ENCODE measurements around the gene ZSWIM8.
"Not testable (repeated sequence)": the region's sequence is repeated elsewhere in the genome, so short reads cannot be mapped to it uniquely, and the experiment has no call there.

Gene ZSWIM8

DNA sequence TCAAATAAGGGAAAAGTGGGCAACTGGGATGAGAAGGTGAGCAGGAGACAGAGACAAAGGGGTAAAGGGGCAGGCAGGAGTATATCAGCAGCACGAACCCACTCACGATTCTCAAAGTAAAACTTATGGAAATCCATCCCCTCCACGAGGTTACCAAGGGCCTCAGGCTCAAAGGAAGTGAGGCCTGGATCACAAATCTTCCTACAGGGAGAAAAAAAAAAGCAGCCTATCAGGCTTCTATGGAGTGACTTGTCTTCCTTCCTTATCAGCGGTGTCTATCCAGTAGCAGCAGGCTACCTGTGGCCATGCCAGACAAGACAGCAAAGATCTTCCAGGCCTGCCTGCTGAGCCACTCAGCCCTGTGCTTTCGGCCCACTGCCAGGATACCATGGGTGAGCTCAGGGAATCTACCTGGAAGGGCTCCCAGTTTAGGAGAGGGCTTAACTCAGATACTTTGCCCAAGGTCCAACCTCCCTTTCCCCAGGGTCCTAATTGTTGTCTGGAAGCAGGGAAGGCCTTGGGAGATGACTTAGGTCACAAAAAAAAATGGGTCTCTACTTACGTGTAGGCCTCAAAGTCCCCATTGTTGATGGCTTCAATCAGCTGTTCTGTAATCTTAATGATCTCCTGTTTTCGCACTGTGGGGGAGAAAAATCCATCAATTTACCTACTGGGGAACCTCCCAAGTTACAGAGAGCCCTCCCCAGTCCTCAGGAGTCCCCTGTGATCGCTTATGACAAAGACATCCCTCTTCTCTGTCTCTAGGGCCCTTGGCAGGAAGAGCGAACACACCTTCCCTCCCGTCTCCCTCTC, 31.7 kb downstream of the ZSWIM8 start:
- DNase-seq, result no peak

DNA sequence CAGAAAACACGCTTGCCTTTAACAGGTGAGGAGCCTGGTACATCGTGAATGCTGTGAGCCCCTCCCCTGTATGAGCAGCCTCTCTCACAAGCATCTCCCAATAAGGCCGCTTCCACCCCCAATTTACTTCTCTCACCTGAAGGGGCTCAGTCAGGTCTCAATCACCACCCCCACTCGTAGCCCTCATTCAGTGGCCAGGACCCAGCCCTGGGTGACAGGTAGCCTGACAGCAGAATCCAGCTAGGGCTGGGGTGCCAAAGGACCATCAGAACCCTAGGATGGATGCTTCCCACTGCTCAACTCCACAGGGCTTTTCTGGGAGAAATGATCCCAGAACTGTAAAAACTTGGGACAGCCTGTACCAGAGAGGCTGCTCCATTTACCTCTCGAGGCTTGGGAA, 32.4 kb downstream of the ZSWIM8 start:
- DNase-seq, result no peak

- no peak for DNase-seq
Measured at GRCh38 chr10:73818402-73818801, 33.0 kb downstream of the ZSWIM8 start.

DNA sequence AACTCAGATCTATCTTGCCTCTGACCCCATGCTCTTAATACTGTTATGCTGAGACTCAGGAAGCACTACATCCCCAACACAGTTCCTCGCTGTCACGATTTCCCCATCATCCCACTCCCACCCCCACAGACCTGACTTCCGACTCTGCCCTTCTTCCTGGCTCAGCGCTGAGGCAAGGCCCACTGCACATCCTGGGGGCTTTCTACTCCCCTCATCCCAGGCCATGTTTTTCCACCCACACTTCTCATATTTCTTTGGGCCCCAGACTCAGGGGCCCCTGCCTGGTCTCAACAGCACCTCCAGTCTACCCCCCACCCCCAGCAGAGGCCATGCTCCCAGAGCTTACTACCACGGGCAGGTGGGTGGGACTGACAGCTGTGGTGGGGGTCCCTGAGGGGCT, 33.7 kb downstream of the ZSWIM8 start:
- no peak for DNase-seq

GRCh38 chr10:73819513-73820093, 34.2 kb downstream of the ZSWIM8 start:
- DNase-seq, result no peak

DNA sequence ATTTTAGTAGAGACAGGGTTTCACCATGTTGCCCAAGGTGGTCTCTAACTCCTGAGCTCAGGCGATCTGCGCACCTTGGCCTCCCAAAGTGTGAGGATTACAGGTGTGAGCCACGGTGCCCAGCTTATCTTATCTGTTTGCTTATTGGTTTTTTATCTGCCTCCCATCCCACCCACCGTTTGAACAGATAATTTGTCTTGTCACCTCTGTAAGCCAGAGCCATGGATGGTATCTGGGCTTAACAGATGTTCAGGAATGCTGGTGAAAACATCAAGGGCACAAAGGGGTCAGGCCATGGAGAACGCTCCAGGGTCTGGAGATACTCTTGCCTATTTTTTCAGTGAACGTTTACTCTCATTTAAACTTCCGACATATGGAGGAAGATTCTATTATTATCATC, 38.0 kb downstream of the ZSWIM8 start:
- DNase-seq, result no peak

DNA sequence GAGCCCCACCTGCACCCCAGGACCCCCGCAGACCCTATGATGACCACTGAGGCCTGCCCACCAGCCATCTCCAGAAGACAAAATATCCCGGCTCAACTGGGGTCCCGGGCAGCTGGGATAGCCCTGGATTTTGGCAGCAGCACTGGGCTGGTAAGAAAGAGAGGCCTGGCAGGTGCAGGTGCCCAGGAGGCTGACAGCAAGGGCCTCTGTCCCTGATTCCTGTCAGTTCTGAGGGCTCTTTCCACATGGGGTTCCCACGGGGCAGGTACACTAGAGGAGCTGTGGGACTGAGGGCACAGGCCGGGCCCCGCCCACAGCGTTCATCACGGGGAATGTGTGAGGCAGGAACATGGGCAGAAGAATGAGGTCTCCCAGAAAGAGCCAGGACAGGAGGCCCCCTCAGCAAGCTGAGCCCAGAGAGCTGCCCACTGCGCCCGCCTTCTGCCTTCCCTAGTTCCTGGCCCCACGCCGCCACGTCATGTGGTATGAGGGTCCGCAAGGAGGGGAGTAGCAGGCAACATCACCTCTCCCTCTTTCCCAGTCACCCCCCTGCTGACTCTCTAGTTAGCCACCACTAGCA, 38.8 kb downstream of the ZSWIM8 start:
- no peak for DNase-seq

- DNase-seq, result no peak
Measured at GRCh38 chr10:73827346-73828089, 42.1 kb downstream of the ZSWIM8 start.

GRCh38 chr10:73828161-73828560, 42.8 kb downstream of the ZSWIM8 start:
- no peak for DNase-seq

GRCh38 chr10:73829090-73829489, 43.7 kb downstream of the ZSWIM8 start:
- DNase-seq, result not testable (repeated sequence)

GRCh38 chr10:73836427-73836980, 51.1 kb downstream of the ZSWIM8 start:
- DNase-seq, result no peak

DNA sequence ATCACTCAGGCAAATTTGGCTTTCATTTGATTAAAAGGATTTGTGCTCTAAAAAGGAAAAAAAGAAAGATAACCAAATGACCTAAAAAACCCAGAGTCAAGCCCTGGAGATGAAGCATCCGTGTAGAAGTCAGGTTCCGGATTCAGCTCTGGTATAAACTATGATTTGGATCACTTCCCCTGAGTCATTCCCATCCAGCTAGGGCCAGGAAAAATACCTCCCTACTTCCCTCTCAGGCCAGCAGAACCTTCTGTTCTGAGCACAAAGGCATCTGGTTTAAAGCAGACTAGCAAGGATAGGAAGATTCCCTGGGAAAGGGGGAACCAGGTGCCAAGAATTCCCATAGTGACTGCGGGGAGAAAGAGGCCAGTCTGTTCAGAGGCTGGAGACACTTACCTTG, 51.7 kb downstream of the ZSWIM8 start:
- DNase-seq, result no peak

DNA sequence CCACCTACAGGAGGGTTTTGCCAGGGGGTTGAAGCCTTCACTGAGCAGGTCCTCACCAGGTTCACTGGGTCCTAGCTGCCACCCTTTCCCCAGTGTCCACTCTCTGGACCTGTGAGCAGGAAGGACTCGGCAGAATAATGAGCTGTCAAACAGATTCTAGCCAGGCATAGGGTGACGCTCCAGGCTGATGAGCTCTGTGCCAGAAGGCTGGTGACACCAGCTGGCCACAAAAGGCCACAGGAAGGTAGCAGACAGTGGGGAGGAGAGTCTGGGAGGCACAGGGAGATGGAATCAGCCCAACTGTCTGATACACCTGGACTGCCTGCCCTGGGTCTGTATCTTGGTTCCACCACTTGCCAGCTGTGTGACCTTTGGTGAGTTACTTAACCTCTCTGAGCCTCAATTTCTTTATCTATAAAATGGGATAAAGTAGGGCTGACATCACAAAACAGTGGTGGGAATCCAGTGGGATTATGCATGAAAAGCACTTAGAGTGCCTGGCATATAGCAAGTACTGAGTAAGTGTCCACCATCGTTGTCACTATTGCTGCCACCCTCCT, 52.7 kb downstream of the ZSWIM8 start:
- no peak for DNase-seq

GRCh38 chr10:73838827-73839226, 53.4 kb downstream of the ZSWIM8 start:
- DNase-seq, result no peak

GRCh38 chr10:73839276-73839966, 54.0 kb downstream of the ZSWIM8 start:
- no peak for DNase-seq

GRCh38 chr10:73840056-73840402, 54.6 kb downstream of the ZSWIM8 start:
- DNase-seq, result no peak

DNA sequence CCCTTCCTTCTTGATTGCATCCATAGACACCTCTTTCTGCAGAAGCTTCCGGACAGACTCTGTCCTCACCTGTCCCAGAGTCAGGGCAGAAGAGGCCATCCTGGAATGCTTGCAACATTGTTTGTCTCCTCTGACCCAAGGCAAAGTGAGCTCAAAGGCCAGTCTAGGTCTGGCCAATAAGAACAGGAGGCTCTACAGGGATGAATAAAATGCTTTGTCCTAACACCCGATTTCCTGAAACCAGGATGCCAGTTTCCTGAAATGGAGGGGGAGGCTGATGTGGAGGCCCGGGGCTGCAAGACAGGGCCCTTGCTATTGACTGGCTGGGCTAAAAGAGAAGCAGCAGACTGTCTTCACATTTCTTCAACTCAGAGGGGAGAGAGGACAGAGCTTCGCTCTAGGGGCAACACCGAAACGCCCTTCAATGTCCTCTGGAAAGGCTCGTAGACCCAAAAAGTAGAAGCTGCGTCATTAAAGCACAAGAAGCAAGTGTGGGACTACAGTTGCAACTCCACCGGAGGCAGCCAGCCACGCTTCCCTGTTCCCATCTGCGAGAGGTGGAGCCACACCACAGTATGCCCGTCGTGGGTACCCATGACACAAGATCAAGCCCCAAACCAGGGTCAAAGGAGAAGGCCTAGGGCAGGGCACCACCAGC, 55.1 kb downstream of the ZSWIM8 start:
- DNase-seq, result no peak

DNA sequence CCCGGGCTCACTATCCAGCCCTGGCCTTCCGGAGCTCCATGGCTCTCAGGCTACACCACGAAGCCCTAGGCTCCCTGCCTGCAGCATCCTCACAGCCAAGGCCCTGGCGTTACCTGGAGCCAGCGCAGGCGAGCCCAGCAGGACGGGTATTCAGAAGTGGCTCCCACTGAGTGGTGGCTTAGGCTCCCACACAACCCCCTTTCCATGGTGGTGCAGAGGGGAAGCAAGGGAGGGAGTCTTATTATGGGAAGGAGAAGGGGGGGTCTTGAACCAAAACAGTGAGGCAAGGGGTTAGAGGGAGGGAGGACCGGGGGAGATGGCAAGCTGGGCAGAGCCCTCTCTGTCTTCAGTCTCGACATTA, 55.6 kb downstream of the ZSWIM8 start:
- no peak for DNase-seq

DNA sequence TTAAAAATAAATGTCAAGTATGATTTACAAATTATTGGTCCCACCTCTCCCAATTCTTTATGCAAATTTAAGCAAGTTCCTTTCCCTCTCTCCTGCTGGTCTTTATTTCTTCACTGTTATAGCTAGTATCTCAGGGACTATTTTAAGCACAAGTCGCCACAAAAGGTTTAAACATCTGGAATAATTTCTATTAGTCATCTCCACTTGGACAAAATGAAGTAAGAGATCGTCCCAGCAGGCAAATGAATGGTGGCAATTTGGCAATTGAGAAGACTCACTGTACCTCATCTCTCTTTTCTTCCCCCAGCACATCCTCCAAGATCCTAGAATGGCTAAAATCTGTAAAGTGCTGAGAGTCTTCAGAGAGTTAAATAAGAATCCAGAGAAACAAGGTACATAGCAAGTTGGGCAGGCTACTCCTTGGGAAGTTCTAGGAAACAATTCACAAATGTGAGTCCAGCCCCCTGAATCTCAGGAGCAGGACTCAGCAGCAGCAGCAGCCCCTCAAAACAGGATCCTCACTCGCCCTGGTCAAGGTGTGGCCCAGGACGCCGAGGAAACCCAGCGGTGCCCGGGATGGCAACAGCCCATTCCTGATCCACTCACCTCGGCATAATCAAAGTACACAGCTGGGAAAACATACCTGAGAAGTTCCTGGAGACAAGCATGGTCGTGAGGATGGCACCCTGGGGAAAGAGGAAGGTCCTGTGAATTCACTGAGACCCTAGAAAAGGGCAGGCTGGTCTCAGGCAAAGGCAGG, 56.3 kb downstream of the ZSWIM8 start:
- no peak for DNase-seq

DNA sequence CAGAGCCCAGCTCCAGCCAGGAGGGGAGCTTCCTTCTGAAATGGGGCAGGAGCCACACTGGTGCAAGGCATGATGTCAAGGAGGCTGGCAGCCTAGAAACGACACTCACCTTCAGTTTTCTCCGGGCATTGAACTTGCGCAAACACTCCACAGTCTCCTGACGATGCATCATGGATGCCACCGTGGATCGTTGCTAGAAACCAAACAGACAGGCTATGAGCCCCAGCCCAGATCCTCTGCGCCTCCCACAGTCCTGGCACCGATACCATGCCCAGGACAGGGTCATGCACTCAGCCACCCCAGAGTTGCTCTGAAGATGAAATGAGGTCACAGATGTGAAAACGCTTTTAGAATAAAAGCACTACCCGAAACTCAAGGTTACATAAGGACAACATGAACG, 56.9 kb downstream of the ZSWIM8 start:
- no peak for DNase-seq

GRCh38 chr10:73843261-73843660, 57.9 kb downstream of the ZSWIM8 start:
- DNase-seq, result no peak

All from NCI-H510A (cell line).